Stimulated activated CD4-positive, alpha-beta T cell treated with anti-CD3 and anti-CD28 coated beads, Interleukin-1b, Interleukin-23, amount 100 ng/mL, for 48 hours (primary cell): ENCODE results near the gene GTPBP6.
"Not testable (repeated sequence)": the region's sequence is repeated elsewhere in the genome, so short reads cannot be mapped to it uniquely, and the experiment has no call there.

Experiments used
- DNase-seq: peaks from one replicate; pipeline ENCODE4 v3.0.0-alpha.2; 2020

Gene GTPBP6

GRCh38 chrX:314781-315595 is 3.6 kb downstream of the GTPBP6 start:
- no peak for DNase-seq

DNA sequence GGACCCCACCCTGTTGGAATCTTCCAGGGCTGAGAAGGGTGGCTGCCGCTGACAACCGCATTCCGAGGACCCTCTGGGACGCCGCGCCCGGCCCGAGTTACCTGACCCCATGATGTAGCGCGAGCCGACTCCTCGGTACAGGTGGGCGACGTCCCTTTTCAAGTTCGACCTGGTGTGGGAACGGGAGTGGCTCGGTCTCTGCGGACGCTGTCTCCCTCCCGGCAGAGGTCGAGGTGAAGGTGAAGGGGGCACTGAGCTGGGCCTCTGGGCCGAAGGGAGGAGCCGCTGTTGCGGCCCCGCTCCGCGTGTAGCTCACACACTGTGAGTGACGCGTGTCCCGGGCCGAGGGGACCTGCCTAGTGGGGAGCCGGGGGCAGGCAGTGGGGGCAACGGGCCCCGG is 4.5 kb downstream of the GTPBP6 start:
- no peak for DNase-seq

- no peak for DNase-seq
Measured at GRCh38 chrX:313546-313945, 5.0 kb downstream of the GTPBP6 start.

DNA sequence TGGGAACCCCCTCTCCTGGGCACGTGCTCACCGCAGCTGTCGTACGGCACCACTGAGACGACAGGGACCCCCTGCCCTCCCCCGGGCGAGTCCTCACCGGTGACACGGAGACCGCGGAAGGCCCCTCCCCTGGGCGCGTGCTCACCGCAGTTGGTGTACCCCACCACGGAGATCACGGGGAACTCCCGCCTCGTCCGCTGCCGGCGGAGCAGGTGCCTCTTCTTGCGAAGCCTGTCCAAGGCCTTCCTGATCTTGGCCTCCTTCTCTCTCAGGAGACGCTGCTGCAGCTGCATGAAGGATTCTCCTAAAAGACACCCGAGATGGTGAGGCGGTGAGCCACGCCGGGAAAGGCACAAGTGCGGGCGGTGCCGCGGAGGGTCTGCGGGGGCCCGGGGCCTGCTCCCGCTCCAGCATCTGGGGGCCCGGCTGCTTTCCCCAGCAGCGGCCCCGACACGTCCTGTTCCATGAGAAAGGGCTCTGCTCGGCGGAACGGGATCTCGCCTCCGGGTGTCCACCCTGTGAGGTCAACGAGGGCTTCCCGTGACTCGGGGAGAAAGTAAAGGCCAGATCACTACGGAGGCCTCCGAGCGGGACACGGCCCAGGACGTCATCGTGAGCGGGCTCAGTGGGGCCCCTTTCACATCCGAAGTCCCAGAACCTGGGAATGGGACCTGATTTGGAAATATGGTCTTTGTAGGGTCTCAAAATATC is 5.8 kb downstream of the GTPBP6 start:
- DNase-seq = no peak

- DNase-seq = no peak
Measured at GRCh38 chrX:311156-312129, 7.2 kb downstream of the GTPBP6 start.

- no peak for DNase-seq
Measured at GRCh38 chrX:310621-311155, 7.9 kb downstream of the GTPBP6 start.

- no peak for DNase-seq
Measured at GRCh38 chrX:308821-309520, 9.6 kb downstream of the GTPBP6 start.

- DNase-seq = no peak
Measured at GRCh38 chrX:307261-308111, 11.1 kb downstream of the GTPBP6 start.

GRCh38 chrX:306614-307251 is 11.9 kb downstream of the GTPBP6 start:
- not testable (repeated sequence) for DNase-seq

DNA sequence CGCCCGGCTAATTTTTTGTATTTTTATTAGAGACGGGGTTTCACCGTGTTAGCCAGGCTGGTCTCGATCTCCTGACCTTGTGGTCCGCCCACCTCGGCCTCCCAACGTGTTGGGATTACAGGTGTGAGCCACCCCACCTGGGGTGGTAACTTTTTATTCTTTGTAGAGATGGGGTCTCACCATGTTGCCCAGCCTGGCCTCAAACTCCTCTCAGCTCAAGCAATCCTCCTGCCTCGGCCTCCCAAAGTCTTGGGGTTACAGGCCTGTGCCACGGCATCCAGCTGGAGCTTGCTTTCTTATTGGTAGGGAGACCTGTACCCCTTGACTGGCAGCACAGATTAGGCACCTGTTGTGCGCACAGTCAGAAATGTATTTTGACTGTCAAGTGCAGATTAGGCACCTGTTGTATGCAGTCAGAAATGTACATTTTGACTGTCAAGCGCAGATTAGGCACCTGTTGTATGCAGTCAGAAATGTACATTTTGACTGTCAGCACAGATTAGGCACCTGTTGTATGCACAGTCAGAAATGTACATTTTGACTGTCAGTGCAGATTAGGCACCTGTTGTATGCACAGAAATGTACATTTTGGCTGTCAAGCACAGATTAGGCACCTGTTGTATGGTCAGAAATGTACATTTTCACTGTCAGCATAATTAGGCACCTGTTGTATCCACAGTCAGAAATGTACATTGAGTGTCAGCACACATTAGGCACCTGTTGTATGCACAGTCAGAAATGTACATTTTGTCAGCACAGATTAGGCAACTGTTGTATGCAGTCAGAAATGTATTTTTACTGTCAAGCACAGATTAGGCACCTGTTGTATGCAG is 12.6 kb downstream of the GTPBP6 start:
- DNase-seq = not testable (repeated sequence)

GRCh38 chrX:302975-303374 is 15.6 kb downstream of the GTPBP6 start:
- no peak for DNase-seq

- DNase-seq = no peak
Measured at GRCh38 chrX:300334-300733, 18.3 kb downstream of the GTPBP6 start.

DNA sequence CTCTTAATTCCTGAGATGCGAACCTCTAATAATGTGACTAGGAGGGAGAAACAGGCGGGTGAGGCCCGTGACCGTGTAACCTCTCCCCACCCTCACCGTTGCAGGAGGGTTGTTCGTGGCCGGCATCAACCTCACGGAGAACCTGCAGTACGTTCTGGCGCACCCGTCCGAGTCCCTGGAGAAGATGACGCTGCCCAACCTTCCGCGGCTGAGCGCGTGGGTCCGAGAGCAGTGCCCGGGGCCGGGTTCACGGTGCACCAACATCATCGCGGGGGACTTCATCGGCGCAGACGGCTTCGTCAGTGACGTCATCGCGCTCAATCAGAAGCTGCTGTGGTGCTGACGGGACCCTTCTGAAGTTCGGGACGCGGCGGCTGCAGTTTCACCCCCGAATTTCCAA is 19.6 kb downstream of the GTPBP6 start:
- no peak for DNase-seq

DNA sequence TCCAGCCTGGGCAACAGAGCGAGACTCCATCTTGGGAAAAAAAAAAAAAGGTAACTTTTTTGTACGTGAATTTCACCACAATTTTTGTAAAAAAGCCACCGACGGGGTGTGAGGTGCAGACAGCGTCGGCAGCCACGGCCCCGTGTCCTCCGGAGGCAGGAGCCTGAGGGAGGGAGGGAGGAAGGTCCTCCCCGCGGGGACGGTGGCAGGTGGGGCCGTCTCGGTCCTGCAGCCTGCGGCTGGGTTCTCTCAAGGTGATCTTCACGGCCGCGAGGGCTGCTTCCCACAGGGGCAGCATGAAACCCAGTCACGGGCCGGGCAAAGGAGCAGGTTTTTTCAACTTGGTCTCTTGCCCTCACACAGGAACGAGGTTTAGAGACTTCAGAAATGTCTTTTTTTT is 23.5 kb downstream of the GTPBP6 start:
- DNase-seq = no peak

DNA sequence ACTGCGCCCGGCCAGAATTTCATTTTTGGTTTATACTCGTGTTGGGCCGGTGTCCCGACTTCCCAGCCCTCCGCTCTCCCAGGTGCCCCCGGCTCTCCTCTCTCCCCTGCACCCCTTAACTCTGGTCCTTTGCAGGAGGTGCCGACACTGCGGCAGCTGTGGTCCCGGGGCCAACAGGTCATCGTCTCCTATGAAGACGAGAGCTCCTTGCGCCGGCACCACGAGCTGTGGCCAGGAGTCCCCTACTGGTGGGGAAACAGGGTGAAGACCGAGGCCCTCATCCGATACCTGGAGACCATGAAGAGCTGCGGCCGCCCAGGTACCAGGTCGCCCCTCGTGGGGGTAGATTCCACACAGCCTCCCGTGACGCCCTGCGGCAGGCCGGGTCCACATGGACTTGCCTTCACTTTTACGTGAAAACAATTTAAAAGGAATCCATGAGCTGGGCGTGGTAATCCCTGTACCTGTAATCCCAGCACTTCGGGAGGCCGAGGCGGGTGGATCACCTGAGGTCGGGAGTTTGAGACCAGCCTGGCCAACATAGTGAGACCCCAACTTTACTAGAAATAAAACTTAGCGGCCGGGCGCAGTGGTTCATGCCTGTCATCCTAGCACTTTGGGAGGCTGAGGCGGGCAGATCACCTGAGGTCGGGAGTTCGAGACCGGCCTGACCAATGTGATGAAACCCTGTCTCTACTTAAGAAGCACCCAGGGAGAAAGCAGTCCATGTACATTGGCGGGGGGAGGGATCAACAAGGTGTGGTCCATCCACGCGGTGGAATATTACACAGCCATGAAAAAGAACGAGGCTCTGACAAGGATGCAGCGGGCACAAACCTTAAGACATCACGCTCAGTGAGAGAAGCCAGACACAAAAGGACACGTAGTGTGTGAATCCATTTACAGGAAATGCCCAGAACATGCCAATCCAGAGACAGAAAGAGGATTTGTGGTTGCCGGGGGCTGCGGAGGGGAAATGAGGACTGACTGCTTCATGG is 25.4 kb downstream of the GTPBP6 start:
- DNase-seq = no peak

DNA sequence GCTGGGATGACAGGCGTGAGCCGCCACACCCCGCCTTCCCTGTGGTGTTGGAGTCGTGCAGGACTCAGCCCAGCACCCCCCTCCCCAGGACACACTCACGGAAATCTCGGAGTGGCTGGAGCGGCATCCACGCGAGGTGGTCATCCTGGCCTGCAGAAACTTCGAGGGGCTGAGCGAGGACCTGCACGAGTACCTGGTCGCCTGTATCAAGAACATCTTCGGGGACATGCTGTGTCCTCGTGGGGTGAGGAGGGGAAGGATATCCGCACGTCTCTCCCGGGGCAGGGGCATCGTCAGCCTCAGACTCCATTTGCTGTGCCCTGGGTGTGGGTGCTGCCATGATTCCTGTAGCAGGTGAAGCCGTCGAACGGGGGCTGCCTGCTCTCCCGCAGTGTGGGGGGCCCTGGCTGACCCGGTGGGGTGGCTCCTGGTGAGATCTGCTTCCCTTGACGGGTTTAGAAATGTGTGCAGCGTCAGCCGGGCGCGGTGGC is 27.1 kb downstream of the GTPBP6 start:
- no peak for DNase-seq

DNA sequence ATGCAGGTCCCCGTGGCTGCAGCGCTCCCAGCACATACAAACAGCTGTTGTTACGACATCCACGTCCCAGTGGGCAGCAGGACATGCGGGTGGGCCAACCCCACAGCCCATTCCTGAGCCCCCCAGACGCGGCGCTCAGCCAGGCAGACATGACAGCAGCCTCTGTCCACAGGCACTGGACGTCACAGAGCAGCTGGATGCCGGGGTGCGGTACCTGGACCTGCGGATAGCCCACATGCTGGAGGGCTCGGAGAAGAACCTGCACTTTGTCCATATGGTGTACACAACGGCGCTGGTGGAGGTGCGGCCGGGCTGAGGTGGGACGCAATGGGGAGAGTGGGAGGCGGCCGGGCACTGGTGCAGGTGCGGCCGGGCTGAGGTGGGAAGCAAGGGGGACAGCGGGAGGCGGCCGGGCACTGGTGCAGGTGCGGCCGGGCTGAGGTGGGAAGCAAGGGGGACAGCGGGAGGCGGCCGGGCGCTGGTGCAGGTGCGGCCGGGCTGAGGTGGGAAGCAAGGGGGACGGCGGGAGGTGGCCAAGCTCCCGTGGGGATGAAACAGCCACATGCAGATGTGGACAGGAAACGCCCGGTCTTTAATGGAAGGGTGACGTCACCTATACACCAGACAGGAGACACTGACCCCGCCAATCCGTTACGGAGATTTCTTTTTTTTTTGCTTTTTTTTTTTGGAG is 28.0 kb downstream of the GTPBP6 start:
- no peak for DNase-seq

DNA sequence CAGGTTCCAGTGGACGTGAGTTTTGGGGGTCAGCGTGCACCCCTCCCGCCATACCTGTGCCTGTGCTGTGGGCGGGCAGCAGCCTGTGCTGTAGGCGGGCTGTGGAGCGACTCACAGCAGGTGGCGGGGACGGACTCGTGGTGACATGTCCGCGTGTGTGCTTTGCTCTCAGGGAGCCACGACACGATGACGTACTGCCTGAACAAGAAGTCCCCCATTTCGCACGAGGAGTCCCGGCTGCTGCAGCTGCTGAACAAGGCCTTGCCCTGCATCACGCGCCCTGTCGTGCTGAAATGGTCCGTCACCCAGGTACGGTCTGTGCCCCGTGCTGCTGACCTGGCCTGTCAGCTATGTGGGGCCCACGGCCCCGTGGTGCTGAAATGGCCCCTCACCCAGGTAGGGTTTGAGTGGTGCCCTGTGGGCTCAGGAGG is 30.0 kb downstream of the GTPBP6 start:
- no peak for DNase-seq
